GM21423 (cell line): Measurements from ENCODE around the gene CDKN2AIPNL.
"Not testable (repeated sequence)": the region's sequence is repeated elsewhere in the genome, so short reads cannot be mapped to it uniquely, and the experiment has no call there.

Source experiments
- ATAC-seq: cut with Tn5 transposase; IDR thresholded peaks from one replicate; pipeline ENCODE4 v1.9.1; 2021; ENCODE audit warnings: mild to moderate bottlenecking, moderate library complexity; ENCODE audit not compliant: unreplicated experiment

CDKN2AIPNL gene

DNA sequence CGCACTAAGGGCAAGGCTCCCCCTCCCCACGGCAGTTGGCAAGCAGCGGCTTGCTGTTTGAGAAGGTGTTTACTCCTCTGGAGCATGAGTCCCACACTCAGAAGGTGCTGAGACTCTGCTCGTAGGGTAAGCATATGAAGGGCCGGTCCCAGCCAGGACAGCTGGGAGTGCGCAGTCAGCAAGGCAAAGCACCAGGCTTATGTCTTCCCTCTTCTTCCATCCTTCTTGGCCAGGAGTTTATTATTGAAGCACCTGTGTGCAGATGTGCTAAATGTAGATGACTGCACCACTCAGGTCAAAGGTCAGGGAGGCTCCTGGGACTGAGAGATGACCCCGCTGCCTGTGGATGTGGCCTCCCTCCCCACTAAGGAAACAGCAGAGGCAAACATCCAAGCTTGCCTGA, 27.0 kb upstream of the CDKN2AIPNL start:
- ATAC-seq, result no peak

DNA sequence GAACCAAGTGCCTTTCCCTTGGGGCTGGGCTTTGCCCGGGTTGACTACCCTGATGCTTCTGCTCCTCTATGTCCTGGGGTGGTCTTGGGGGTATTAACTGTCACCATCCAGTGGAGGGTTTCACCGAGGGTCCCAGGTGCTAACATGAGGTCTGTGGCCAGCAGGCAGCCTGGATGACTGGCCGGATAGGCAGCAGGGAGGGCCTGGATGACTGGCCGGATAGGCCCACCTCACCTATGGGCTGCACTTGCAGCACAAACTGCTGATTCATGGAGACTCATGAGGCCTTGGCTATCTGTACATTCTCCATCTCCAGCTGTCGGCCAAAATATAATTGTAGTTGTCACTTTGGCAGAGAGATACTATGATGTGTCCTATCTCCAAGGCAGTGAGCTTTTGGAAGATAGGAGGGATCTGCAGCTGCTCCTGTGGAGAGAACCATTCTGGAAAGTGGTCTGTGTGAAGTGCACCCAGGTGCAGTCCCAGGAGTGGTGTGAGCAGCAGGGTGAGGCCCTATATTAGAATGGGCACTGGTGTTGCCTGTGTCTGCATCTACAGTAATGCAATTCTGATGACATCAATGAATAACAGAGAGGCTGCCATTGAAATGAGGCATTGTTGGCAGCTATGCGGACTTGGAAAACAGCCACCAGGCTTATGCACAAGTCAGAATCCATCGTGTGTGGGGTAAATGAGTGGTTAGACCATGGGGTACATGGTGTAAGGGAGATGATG, 26.3 kb upstream of the CDKN2AIPNL start:
- ATAC-seq, result no peak

DNA sequence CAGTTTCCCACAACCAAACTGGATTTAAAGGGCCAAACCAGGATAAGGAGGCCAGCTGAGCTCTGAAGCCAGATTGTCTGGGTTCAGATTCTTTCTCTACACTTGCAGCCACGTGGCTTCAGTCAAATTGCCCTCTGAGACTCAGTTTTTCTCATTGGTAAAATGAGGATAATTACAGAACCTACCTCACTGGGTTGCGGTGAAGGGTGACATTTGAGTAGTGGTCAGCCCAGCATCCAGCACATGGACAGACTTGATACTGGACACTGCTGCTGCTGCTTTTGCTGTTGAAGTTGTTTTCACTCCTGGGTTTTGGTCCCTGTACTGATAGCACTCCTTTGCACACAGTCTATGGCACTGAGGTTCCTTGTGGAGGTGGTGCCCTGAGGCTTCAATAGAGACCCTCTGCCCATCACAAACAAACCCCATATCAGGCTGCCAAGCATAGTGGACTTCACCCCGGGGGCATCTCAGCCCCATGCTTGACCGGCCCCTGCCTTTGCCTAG, 25.7 kb upstream of the CDKN2AIPNL start:
- peak; percentile 5 for ATAC-seq

DNA sequence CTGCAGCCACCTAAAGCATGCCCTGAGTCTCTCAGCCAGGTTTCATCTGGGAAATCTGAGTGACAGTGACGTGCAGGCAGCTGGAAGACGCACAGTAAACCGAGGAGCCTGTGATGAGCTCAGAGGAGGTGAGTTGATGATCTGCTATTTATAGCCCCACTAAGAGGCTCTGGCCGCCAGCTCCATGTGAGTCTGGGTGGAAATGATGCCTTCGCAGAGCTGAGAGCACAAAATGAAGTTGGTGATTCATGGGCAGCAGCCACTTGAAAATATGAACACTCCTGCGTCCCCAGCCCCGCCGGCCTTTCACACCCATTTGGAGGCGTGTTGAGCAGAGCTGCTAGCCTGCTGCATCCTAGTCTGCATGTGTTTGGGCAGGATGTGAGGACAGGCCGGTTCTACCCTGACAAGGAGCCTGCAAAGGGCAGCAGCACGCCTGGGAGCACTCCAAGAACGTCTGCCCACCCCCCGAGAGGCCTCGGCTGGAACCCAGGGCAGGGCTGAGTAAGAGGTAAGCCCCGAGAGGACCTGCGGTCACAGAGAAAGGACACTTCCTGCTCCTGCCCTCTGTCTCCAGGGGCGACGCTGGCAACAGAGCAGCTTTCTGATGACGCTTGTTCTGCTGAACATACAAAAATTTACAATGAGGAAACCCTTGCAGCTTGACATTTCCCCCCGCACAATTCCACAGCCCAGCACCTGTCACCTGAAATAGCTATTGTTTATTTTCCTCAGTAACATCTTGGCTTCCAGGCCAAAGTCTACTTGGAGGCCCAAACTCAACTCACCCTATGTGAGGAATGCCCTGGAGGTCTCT, 25.1 kb upstream of the CDKN2AIPNL start:
- peak; percentile 91 for ATAC-seq

DNA sequence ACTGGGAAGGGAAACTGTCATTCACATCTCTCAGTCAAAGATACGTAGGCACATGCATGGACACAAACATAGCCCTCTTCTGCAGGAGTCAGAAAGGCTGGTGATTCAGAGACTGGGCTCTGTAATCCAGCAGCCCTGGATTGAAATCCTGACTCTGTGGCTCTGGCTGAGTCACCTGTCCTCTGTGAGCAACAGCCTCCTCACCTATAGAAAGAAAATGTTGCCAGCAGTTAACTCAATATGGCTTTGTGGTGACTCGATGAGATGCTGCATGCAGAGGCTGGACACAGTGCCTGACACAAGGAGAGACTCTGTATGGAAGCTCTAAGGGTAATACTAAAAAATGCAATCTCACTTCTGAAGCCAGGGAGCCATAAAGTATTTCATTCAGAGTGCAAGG, 23.9 kb upstream of the CDKN2AIPNL start:
- no peak for ATAC-seq

DNA sequence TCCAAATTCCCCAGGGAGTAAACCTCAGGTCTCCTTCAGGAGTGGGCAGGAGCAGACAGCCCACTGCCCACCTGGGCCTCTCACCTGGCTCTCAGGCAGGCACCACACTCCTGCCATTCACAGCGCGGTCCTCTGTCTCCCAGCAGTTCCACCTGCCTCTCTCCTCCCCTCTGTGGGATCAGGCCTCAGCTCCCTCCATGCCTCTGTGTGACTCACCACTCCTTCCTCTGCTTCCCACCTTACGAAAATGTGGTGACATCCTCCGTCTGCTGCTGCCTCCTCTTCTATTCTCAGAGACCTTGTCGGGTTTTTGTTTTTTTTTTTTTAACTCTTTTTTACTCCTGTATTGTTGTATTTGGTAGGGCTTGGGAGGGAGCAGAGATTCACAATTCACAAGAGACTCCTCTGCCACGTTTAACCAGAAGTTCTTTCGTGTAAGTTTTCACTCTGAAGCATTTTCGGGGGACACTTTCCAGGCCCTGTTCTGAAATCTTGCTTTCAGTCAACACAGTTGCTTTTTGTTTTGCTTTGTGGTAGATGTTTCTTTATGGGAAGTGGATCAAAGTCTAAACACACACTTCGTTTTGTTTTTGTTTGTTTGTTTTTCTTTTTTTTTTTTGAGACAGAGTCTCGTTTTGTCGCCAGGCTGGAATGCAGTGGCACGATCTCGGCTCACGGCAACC, 21.1 kb upstream of the CDKN2AIPNL start:
- no peak for ATAC-seq

DNA sequence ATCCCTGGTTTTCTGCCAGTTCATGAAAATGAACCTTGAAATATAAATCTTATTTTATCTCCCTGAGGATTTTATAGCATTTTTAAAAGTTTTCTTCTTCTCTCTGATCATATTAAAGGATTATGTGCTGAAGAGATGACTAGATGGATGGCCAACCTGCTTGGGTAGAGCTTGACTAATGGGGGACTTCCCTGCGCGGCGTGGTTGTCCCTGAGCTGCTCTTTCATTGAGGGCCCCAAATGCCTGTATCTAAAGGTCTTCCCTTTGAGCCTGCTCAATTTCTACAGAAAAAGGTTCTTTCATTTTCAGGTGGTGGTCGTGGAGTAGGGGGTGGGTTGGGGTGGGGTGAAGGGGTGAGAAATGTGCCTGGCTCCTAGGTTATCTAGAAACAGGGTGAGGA, 20.5 kb upstream of the CDKN2AIPNL start:
- ATAC-seq, result no peak

DNA sequence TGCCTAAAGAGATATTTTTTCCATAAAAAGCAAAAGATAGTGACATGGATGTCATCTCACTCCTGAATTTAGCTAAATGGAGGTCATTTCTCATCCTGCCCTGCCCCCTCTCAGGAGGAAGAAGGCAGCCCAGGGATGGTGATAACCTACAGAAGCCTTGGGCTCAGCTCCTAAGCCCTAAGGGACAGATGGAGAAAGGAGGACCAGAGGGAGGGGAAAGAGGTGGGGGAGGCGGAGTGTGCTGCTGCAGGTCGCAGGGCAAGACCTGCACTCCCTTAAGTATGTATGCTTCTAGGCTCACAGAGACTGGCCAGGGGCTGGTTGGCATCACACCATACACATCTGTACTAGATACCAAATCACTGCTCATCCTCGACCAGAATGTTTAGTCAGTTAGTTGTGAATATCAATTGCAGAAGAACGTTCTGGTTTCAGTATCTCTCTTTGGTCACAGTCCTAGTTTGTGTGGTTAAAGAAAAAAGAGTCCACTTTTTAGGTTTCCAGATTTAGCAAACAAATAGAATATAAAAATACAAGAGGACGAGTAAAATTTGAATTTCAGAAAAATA, 18.4 kb upstream of the CDKN2AIPNL start:
- ATAC-seq, result no peak

DNA sequence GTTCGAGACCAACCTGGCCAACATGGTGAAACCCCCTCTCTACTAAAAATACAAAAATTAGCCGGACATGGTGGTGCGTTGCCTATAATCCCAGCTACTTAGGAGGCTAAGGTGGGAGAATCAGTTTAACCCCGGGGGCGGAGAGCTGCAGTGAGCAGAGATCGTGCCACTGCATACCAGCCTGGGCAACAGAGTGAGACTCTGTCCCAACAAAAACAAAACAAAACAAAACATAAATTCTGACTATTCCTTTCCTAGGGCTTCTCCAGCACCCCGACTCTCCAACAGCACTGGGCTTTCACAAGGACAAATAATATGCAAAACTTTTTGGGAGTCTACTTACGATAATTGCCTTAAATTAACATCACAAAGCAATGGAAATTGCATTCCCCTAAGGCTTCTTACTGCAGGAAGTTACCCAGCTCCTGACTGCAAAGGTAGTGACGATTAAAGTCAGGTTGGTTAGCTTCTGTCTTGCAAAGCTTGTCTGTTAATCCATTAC, 15.9 kb upstream of the CDKN2AIPNL start:
- no peak for ATAC-seq

DNA sequence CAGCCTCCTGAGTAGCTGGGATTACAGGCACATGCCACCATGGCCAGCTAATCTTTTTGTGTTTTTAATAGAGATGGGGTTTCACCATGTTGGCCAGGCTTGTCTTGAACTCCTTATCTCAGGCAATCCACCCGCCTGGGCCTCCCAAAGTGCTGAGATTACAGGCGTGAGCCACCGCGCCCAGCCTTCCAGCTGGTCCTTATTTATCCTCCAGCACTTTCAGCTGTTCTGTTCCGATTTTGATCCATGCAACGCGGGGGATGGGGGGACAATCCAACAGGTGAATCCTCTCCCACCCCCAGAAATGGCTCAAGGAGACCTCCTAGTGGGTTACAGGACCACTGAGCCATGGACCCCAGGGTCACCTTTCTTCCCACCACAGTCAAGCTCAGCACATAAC, 14.7 kb upstream of the CDKN2AIPNL start:
- no peak for ATAC-seq

DNA sequence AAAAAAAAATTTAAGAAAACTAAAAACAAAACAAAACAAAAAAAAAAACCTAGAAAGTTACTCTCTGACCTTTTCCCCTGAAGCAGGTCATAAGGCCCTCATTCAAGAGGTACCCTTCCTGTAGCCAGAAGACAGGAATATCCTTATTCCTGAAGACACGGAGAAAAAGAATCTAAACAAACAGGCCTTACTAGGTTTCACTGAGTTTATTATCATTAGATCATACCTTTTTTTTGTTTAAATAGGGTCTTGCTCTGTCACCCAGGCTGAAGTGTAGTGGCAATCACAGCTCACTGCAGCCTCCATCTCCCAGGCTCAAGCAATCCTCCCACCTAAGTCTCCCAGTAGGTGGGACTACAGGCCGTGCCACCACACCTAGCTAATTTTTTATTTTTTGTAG, 11.7 kb upstream of the CDKN2AIPNL start:
- no peak for ATAC-seq

DNA sequence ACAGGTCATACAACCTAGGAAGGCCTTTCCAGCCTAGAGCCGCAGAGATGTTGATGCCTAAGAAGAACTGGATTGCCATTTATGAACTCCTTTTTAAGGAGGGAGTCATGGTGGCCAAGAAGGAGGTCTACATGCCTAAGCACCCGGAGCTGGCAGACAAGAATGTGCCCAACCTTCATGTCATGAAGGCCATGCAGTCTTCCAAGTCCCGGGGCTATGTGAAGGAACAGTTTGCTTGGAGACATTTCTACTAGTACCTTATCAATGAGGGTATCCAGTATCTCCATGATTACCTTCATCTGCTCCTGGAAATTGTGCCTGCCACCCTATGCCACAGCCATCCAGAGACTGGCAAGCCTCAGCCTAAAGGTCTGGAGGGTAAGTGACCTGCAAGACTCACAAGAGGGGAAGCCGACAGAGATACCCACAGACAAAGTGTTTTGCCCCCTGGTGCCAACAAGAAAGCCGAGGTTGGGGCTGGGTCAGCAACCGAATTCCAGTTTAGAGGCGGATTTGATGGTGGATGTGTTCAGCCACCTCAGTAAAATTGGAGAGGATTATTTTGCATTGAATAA, 11.2 kb upstream of the CDKN2AIPNL start:
- no peak for ATAC-seq

DNA sequence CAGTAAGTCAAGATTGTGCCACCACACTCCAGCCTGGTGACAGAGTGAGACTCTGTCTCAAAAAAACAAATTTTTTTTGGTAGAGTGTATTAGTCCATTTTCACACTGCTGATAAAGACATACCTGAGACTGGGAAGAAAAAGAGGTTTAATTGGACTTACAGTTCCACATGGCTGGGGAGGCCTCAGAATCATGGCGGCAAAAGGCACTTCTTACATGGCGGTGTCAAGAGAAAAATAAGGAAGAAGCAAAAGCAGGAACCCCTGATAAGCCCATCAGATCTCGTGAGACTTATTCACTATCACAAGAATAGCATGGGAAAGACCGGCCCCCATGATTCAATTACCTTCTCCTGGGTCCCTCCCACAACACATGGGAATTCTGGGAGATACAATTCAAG, 9.4 kb upstream of the CDKN2AIPNL start:
- ATAC-seq, result not testable (repeated sequence)

DNA sequence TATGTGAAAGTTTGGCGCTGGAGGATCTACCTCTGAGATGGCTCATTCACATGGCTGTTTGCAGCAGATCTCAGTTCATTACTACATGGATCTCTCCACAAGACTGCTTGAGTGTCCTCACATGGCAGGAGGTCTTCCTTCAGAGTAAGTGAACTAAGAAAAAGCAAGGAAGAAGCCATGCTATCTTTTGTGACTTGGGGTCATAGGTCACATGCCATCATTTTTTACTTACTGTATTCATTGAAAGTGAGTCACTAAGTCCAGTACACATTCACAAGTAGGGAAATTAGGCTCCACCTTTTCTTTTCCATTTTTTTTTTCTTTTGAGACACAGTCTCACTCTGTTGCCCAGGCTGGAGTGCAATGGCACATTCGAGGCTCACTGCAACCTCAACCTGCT, 8.7 kb upstream of the CDKN2AIPNL start:
- no peak for ATAC-seq

DNA sequence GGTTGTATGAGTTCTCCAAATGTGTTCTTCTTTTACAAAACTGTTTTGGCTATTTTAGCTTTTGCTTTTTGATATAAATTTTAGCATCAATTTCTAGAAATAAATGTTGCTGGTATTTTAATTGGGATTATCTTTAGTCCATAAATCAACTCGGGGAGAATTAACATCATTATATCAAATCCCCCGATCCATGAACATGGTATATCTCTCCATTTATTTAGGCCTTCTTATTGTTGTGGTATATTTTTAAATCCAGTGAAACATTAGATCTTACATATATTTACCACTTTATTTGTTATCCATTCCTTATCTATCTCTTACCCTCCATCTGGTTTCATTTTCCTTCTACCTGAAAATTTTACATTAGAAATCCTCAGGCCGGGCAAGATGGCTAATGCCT, 7.3 kb upstream of the CDKN2AIPNL start:
- ATAC-seq, result no peak

DNA sequence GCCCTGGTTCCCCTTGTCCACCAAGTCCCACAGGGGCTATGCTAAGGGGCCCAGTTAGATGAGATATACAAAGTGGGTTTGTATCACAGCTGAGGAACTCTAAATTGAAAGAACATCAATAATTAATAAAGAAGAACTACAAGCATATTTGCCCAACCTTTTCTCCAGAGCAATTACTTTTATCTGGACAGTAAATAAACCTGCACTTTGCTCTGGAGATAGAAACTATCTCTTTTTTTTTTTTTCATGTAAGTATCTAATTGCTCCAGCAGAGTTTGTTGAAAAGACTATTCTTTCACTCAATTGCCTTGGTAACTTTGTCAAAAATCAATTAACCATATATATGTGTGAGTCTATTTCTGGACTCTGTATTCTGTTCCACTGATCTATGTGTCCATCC, 6.0 kb upstream of the CDKN2AIPNL start:
- ATAC-seq, result no peak

DNA sequence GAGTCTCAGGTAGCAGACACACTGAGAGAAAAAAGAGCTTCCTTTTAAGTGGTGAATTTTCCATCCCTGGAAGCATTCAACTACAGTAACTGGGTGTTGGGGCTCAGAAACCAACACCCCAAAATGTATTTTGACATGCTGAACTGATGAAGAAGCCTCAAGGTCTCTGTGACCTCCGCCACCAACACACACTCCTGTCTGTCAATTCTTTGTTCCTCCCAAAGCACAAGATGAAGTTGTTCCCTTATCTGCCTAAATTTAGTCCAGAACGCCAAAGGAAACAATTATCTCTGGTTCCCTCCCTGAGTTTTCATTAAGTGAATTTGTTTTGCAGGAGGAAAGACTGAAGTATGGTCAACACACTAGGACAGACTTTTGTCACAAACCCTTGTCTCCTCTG, 1.4 kb upstream of the CDKN2AIPNL start:
- no peak for ATAC-seq

DNA sequence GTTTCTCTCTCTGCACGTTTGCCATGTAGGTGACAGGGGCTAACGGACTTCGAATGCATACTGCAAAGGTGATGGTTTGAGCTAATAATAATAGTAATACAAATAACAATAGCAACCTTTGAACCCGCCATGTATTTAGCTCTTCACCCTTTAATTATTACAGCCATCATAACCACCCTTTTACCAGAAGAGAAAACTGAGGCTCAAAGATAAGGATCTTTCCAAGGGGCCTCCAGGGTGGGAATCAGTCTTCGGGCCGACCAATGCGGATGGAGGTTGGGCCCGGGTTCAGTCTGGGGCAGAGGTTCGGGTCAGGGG, 494 bp downstream of the CDKN2AIPNL start:
- no peak for ATAC-seq

DNA sequence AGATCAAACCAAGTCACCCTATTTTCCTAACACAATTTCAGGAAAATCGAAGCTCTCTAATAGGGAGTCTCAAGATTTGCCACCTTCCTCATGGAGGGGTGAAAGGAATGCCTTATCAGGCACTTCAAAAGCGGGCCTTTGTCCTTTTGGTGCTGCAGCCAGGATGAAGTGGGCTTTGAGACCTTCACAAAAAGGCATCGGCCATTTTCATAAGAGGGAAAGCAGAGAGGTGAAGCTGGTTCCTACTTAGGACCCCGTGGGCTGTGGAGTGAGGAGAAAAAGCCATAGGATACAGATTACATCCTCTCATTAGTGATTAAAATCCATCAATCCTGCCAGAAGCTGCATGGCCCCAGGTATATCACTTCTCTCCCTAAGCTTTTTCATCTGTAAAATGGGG, 859 bp downstream of the CDKN2AIPNL start:
- ATAC-seq, result no peak

DNA sequence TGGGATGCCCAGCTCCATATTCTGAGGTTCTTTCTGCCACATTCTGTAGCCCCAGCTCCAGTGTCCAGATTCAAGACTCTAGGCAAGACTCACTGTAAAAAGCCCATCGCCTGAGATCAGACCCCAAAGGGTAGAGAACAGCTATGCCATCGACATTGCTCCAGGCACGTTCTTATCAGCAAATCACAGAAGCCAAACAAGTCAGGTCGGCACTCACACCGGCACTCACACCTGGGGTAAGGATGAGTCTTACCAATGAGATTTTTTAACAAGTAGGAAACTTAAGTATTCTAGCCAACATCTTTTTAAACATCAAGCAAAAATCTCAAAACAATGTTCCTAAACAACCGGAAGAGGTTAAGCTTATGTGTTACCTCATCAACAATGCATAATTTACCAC, 2.4 kb downstream of the CDKN2AIPNL start:
- ATAC-seq, result no peak

DNA sequence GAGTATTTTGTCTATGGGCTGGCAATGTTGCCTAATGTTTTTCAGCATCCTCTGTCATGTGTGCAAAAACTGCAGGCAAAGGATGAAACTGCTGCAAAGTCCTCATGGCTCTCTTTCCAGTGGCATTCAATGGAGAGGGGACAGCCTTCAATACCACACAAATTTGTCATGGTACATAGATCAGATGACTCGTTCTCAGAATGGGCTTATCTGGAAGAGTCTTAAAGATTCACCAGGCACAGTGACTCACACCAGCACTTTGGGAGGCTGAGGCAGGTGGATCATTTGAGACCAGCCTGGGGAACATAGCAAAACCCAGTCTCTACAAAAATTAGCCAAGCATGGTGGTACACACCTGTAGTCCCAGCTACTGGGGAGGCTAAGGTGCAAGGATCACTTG, 5.3 kb downstream of the CDKN2AIPNL start:
- no peak for ATAC-seq
